ENCODE results near the gene COPG2. TPM values are rescaled to one million over a fixed set of nuclear protein-coding genes. Genes with fewer than 3 reads are reported as not detected.
A peak's percentile ranks its signal among the peaks of the same experiment; 100 is the strongest.

The COPG2 gene
- total and polyA plus RNA-seq, 2 of the 8 experiments (the other 6 are each of a cell fraction or from before 2014, with no cell fraction given): 50.3 to 53.1 TPM

GRCh38 chr7:130668258-130669084, at the start of gene COPG2 (continued):
- TF ChIP-seq, protein P1, sequence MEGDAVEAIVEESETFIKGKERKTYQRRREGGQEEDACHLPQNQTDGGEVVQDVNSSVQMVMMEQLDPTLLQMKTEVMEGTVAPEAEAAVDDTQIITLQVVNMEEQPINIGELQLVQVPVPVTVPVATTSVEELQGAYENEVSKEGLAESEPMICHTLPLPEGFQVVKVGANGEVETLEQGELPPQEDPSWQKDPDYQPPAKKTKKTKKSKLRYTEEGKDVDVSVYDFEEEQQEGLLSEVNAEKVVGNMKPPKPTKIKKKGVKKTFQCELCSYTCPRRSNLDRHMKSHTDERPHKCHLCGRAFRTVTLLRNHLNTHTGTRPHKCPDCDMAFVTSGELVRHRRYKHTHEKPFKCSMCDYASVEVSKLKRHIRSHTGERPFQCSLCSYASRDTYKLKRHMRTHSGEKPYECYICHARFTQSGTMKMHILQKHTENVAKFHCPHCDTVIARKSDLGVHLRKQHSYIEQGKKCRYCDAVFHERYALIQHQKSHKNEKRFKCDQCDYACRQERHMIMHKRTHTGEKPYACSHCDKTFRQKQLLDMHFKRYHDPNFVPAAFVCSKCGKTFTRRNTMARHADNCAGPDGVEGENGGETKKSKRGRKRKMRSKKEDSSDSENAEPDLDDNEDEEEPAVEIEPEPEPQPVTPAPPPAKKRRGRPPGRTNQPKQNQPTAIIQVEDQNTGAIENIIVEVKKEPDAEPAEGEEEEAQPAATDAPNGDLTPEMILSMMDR (IDR thresholded peaks at IDR 0.05; ENCODE audit: control extremely low read depth in 1 of 3, insufficient read depth in 1 of 3, low read depth in 1 of 3, low read length in 3 of 3): 0 out of 4 replicates have a peak, but pooled peaks of 1 of the 3 experiments have one; percentile 0
- TF ChIP-seq CTBP2 (IDR thresholded peaks at IDR 0.05; ENCODE audit: borderline replicate concordance, insufficient read depth, insufficient read length, low read length) (no peak), SP2 (IDR thresholded peaks at IDR 0.05; ENCODE audit: low read length) (peak; percentile 36), HDAC2 (IDR thresholded peaks at IDR 0.05; ENCODE audit: borderline replicate concordance in 1 of 2, low read depth in 2 of 2, low read length in 2 of 2) (no peak), TEAD4 (IDR thresholded peaks at IDR 0.05; ENCODE audit: low read depth, low read length) (no peak), SP1 (IDR thresholded peaks at IDR 0.05; ENCODE audit: low read depth, low read length) (peak; percentile 49; the same call in 1 of the 2 replicates), ATF2 (IDR thresholded peaks at IDR 0.05; ENCODE audit: low read length) (no peak), EP300 (IDR thresholded peaks at IDR 0.05; ENCODE audit: borderline replicate concordance in 1 of 2, low read depth in 2 of 2, low read length in 2 of 2) (no peak), E2F6 (IDR thresholded peaks at IDR 0.05) (no peak), SP4 (IDR thresholded peaks at IDR 0.05; ENCODE audit: low read length) (no peak), TCF12 (IDR thresholded peaks at IDR 0.05; ENCODE audit: low read depth, low read length) (no peak), KDM4A (IDR thresholded peaks at IDR 0.05; ENCODE audit: low read depth, low read length, severe bottlenecking) (peak; percentile 61), TAF7 (optimal IDR thresholded peaks at IDR 0.05; ENCODE audit: borderline replicate concordance, low read depth, low read length) (no peak), YY1 (IDR thresholded peaks at IDR 0.05; ENCODE audit: low read depth, low read length) (no peak), RBBP5 (IDR thresholded peaks at IDR 0.05; ENCODE audit: borderline replicate concordance, low read depth, low read length) (peak; percentile 69; the same call in 1 of the 2 replicates), RAD21 (IDR thresholded peaks at IDR 0.05 in 1 of 2, conservative IDR thresholded peaks at IDR 0.05 in 1 of 2; ENCODE audit: low read depth in 2 of 2, low read length in 2 of 2) (no peak; a peak in 1 of 4 replicates), KDM5A (IDR thresholded peaks at IDR 0.05; ENCODE audit: low read length) (no peak)

Data from H1 (cell line).